ENCODE measurements around the gene MYO1D.
"Not testable (repeated sequence)": the region's sequence is repeated elsewhere in the genome, so short reads cannot be mapped to it uniquely, and the experiment has no call there.

MYO1D gene

DNA sequence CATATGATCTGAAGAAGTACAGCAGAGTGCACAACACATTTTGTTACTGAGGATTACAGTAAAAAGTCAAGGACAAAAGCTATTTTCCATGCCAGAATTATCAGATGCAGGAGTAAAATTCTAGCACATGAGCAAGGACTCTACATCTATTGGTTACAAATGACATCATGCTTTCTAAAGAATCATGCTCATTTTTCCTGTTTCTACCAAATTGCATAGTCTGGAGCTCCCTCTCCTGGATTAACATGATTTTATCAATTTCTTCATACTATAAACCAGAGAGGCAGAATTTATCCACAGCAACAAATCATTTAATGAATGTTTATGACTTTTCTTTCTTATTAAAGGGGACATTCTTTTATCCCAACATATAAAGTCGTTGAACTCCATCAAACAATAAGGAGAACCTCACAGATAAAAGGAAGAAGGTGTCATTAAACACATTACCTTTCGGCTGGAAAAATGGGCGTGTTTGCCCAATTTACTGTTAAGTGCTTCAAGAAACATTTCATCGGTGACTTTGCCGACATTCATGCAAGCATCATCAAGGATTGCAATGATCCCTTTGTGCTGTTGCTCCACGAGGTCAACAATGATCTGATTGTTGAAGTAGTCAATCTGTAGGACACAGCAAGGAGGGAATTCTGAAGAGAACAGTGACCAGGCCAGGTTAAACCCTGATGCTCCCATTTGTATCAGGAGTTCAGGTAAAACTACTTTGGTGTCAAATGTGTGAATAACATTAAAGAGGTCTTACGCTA is 121.7 kb downstream of the MYO1D start:
- no peaks in the 10 kb centered on the region for H3K27me3 ChIP-seq (ENCODE audit: control insufficient read depth in 5 of 5, insufficient read depth in 4 of 5, low read length in 5 of 5)
- no peak overlapping the region for H3K4me3 ChIP-seq (ENCODE audit: low read depth in 1 of 5, low read length in 5 of 5)
- H3K9me3 ChIP-seq (ENCODE audit: control insufficient read depth in 5 of 5, low read length in 5 of 5), result no peaks in the 10 kb centered on the region
- no peak overlapping the region for H3K27ac ChIP-seq (ENCODE audit: low read depth, low read length)
- H3K36me3 ChIP-seq (ENCODE audit: control insufficient read depth in 5 of 5, insufficient read depth in 5 of 5, low read length in 5 of 5), result peaks cover 0 to 4% (median 0%) of the 10 kb centered on the region in 5 donors
- peaks cover 0 to 5% (median 0%) of the 10 kb centered on the region in 5 donors for H3K4me1 ChIP-seq (ENCODE audit: control insufficient read depth in 5 of 5, insufficient read depth in 5 of 5, low read length in 5 of 5)
- H3K9ac ChIP-seq (ENCODE audit: low read length in 5 of 5), result no peak overlapping the region

DNA sequence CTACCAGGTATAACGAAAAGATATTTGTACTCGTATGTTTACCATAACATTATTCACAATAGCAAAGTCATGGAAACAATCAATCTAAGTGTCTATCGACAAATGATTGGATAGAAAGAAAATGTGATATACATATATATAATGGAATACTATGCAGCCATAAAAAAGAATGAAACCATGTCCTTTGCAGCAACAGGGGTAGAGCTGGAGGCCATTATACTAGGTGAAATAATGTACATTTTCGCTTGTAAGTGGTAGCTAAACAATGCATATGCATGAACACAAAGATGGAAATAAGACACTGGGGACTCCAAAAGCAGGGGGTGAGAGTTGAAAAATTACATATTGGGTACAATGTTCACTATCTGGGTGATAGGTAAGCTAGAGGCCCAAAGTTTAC is 124.0 kb downstream of the MYO1D start:
- Histone ChIP-seq H3K27me3 (ENCODE audit: control insufficient read depth in 5 of 5, insufficient read depth in 4 of 5, low read length in 5 of 5) (no peaks in the 10 kb centered on the region), H3K4me1 (ENCODE audit: control insufficient read depth in 5 of 5, insufficient read depth in 5 of 5, low read length in 5 of 5) (peaks cover 0 to 5% (median 0%) of the 10 kb centered on the region in 5 donors), H3K9me3 (ENCODE audit: control insufficient read depth in 5 of 5, low read length in 5 of 5) (no peaks in the 10 kb centered on the region), H3K4me3 (ENCODE audit: low read depth in 1 of 5, low read length in 5 of 5) (no peak overlapping the region), H3K9ac (ENCODE audit: low read length in 5 of 5) (no peak overlapping the region), H3K27ac (ENCODE audit: low read depth, low read length) (no peak overlapping the region), H3K36me3 (ENCODE audit: control insufficient read depth in 5 of 5, insufficient read depth in 5 of 5, low read length in 5 of 5) (no peaks in the 10 kb centered on the region)

DNA sequence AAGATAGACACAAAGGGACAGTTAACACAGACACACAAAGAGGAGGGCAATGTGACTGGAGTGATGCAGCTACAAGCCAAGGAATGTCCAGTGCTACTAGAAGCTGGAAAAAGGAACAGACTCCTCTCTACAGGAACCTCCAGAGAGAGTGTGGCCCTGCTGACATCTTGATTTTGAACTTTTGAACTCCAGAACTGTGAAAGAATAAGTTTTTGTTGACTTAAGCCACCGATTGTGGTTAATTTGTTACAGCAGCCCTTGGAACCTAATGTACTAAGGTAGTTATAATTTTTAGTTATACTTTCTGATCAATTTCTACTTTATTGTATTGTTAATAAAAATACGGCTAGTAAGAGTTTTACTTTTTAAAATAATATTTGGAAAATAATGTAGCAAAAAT is 129.1 kb downstream of the MYO1D start:
- H3K36me3 ChIP-seq (ENCODE audit: control insufficient read depth in 5 of 5, insufficient read depth in 5 of 5, low read length in 5 of 5), result no peaks in the 10 kb centered on the region
- no peak overlapping the region for H3K9ac ChIP-seq (ENCODE audit: low read length in 5 of 5)
- peaks cover 0 to 4% (median 2%) of the 10 kb centered on the region in 5 donors for H3K4me1 ChIP-seq (ENCODE audit: control insufficient read depth in 5 of 5, insufficient read depth in 5 of 5, low read length in 5 of 5)
- H3K27me3 ChIP-seq (ENCODE audit: control insufficient read depth in 5 of 5, insufficient read depth in 4 of 5, low read length in 5 of 5), result no peaks in the 10 kb centered on the region
- H3K4me3 ChIP-seq (ENCODE audit: low read depth in 1 of 5, low read length in 5 of 5), result no peak overlapping the region
- no peaks in the 10 kb centered on the region for H3K9me3 ChIP-seq (ENCODE audit: control insufficient read depth in 5 of 5, low read length in 5 of 5)
- no peak overlapping the region for H3K27ac ChIP-seq (ENCODE audit: low read depth, low read length)

DNA sequence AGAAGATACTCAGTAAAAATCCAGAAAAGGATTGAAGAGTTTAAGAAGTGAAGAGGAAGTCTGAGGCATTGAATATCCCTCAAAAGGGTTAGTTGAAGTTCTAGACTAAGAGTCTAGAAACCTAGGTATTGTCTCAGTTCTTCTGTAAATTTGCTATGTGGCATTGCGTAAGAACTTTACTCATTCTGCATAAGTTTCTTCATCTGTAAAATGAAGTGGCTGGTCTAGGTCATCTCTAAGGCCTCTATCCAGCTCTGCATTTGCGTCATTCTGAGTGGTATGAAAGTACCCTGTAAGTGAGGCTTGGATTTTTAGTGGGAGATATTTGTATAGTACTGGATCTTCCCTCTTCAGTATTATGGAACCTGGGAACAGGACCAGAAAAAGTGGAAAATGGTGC is 130.2 kb downstream of the MYO1D start:
- H3K9ac ChIP-seq (ENCODE audit: low read length in 5 of 5), result no peak overlapping the region
- H3K4me3 ChIP-seq (ENCODE audit: low read depth in 1 of 5, low read length in 5 of 5), result no peak overlapping the region
- H3K36me3 ChIP-seq (ENCODE audit: control insufficient read depth in 5 of 5, insufficient read depth in 5 of 5, low read length in 5 of 5), result no peaks in the 10 kb centered on the region
- no peaks in the 10 kb centered on the region for H3K9me3 ChIP-seq (ENCODE audit: control insufficient read depth in 5 of 5, low read length in 5 of 5)
- no peaks in the 10 kb centered on the region for H3K27me3 ChIP-seq (ENCODE audit: control insufficient read depth in 5 of 5, insufficient read depth in 4 of 5, low read length in 5 of 5)
- H3K27ac ChIP-seq (ENCODE audit: low read depth, low read length), result no peak overlapping the region
- peaks cover 0 to 12% (median 2%) of the 10 kb centered on the region in 5 donors for H3K4me1 ChIP-seq (ENCODE audit: control insufficient read depth in 5 of 5, insufficient read depth in 5 of 5, low read length in 5 of 5)

DNA sequence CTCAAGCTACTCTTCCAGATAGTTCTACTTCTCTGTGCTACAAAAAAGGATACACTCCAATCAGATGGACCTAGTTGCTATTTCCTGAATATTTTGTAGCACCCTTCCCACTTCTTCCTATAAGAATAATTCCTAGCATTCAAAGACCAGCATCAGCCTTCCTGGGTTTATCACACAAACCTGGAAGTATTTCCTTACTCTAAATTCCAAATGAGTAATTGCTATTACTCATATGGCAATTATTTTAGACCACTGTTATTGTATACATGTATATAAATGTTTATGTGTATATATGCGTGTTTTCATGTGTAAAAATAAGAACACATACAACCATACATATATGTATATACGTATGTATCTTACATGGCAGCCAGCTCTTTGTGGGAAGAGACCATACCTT is 130.6 kb downstream of the MYO1D start:
- no peaks in the 10 kb centered on the region for H3K9me3 ChIP-seq (ENCODE audit: control insufficient read depth in 5 of 5, low read length in 5 of 5)
- no peak overlapping the region for H3K4me3 ChIP-seq (ENCODE audit: low read depth in 1 of 5, low read length in 5 of 5)
- no peak overlapping the region for H3K9ac ChIP-seq (ENCODE audit: low read length in 5 of 5)
- no peaks in the 10 kb centered on the region for H3K27me3 ChIP-seq (ENCODE audit: control insufficient read depth in 5 of 5, insufficient read depth in 4 of 5, low read length in 5 of 5)
- peaks cover 0 to 12% (median 2%) of the 10 kb centered on the region in 5 donors for H3K4me1 ChIP-seq (ENCODE audit: control insufficient read depth in 5 of 5, insufficient read depth in 5 of 5, low read length in 5 of 5)
- H3K36me3 ChIP-seq (ENCODE audit: control insufficient read depth in 5 of 5, insufficient read depth in 5 of 5, low read length in 5 of 5), result no peaks in the 10 kb centered on the region
- H3K27ac ChIP-seq (ENCODE audit: low read depth, low read length), result no peak overlapping the region

DNA sequence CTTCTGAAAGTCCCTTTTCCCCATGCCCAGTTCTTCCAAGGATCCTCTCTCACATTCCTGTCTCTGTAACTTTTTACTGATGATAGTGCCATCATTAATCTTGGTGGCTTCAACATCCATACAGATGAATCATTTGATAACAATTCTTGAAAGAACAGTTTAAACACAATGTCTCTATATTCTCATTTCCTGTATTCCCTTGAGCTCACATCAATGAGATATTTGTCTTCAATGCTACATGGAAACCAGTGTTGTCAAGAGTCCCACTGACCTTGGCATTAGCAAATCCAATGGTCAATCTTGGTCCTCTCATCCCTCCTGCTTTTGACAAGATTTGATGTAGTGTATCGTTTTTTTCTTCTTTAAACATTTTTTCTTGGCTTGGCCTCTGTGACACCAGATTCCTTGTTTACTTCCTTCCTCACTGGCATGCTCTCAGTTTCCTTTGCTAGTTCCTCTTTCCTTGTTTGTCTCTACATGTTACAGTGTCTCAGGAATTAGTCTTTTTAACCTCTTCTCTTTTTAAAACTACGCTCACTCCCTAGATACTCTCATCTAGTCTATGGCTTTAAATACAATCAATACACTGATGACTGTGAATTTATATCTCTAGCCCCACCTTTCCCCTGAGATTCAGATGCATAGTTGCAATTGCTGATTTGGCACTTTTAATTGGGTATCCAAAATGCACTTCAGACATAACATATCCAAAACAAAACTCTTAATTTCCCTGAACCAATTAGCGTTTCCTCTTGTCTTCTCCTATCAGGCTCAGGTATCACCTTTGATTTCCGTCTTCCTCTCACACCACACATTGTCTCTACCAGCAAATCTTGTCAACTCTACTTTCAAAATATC is 134.0 kb downstream of the MYO1D start:
- Histone ChIP-seq H3K4me1 (ENCODE audit: control insufficient read depth in 5 of 5, insufficient read depth in 5 of 5, low read length in 5 of 5) (peaks cover 0 to 13% (median 12%) of the 10 kb centered on the region in 5 donors), H3K9me3 (ENCODE audit: control insufficient read depth in 5 of 5, low read length in 5 of 5) (no peaks in the 10 kb centered on the region), H3K9ac (ENCODE audit: low read length in 5 of 5) (no peak overlapping the region), H3K27ac (ENCODE audit: low read depth, low read length) (no peak overlapping the region), H3K36me3 (ENCODE audit: control insufficient read depth in 5 of 5, insufficient read depth in 5 of 5, low read length in 5 of 5) (no peaks in the 10 kb centered on the region), H3K27me3 (ENCODE audit: control insufficient read depth in 5 of 5, insufficient read depth in 4 of 5, low read length in 5 of 5) (no peaks in the 10 kb centered on the region), H3K4me3 (ENCODE audit: low read depth in 1 of 5, low read length in 5 of 5) (no peak overlapping the region)

DNA sequence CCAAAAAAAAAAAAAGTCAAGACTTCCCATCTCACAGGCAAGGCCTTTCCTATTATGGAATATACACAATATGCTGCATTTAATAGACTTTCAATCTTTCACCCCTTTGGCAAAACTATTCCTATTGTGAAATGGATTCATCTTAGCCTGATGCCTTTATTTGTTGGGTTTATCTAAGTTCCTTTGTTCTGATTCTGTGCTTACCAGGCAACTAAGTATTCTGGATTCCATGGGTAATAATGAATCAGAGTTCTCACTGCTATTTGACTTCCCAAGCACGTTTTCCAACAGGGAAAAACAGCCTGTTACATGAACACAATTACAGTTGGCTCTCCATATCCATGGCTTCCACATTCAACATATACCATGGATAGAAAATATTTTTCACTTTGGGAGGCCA is 135.5 kb downstream of the MYO1D start:
- Histone ChIP-seq H3K4me3 (ENCODE audit: low read depth in 1 of 5, low read length in 5 of 5) (no peak overlapping the region), H3K27ac (ENCODE audit: low read depth, low read length) (no peak overlapping the region), H3K4me1 (ENCODE audit: control insufficient read depth in 5 of 5, insufficient read depth in 5 of 5, low read length in 5 of 5) (peaks cover 0 to 13% (median 12%) of the 10 kb centered on the region in 5 donors), H3K36me3 (ENCODE audit: control insufficient read depth in 5 of 5, insufficient read depth in 5 of 5, low read length in 5 of 5) (peaks cover 0 to 5% (median 0%) of the 10 kb centered on the region in 5 donors), H3K9ac (ENCODE audit: low read length in 5 of 5) (no peak overlapping the region), H3K9me3 (ENCODE audit: control insufficient read depth in 5 of 5, low read length in 5 of 5) (no peaks in the 10 kb centered on the region), H3K27me3 (ENCODE audit: control insufficient read depth in 5 of 5, insufficient read depth in 4 of 5, low read length in 5 of 5) (no peaks in the 10 kb centered on the region)

DNA sequence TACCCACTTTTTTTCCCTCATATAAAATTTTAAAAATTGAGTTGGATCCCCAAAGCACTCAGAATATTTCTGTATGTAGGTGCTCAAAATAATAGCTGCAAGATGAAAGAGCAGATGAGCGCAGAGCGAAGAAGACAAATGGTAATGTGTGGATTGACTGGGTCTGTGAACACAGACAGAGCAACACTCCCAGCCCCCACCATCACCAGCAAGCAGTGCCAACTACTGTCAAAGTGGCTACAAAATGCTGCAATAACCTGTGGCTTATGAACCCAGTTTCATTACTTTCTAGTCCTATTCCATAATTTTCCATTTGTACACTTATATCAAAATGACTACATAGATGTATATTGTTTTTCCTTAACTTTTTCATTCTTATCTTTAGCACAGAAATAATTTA is 137.2 kb downstream of the MYO1D start:
- H3K4me1 ChIP-seq (ENCODE audit: control insufficient read depth in 5 of 5, insufficient read depth in 5 of 5, low read length in 5 of 5), result peaks cover 0 to 13% (median 12%) of the 10 kb centered on the region in 5 donors
- peaks cover 0 to 5% (median 0%) of the 10 kb centered on the region in 5 donors for H3K36me3 ChIP-seq (ENCODE audit: control insufficient read depth in 5 of 5, insufficient read depth in 5 of 5, low read length in 5 of 5)
- no peaks in the 10 kb centered on the region for H3K27me3 ChIP-seq (ENCODE audit: control insufficient read depth in 5 of 5, insufficient read depth in 4 of 5, low read length in 5 of 5)
- no peak overlapping the region for H3K4me3 ChIP-seq (ENCODE audit: low read depth in 1 of 5, low read length in 5 of 5)
- no peak overlapping the region for H3K27ac ChIP-seq (ENCODE audit: low read depth, low read length)
- no peaks in the 10 kb centered on the region for H3K9me3 ChIP-seq (ENCODE audit: control insufficient read depth in 5 of 5, low read length in 5 of 5)
- no peak overlapping the region for H3K9ac ChIP-seq (ENCODE audit: low read length in 5 of 5)

DNA sequence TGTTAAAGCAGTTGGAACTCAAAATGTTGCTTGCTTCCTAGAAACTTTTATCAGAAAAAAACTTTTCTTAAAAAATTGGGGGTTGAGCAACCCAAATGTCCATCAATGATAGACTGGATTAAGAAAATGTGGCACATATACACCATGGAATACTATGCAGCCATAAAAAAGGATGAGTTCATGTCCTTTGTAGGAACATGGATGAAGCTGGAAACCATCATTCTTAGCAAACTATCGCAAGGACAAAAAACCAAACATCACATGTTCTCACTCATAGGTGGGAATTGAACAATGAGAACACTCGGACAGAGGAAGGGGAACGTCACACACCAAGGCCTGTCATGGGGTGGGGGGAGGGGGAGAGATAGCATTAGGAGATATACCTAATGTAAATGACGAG is 137.8 kb downstream of the MYO1D start:
- H3K9me3 ChIP-seq (ENCODE audit: control insufficient read depth in 5 of 5, low read length in 5 of 5); H3K4me3 ChIP-seq (ENCODE audit: low read depth in 1 of 5, low read length in 5 of 5); H3K9ac ChIP-seq (ENCODE audit: low read length in 5 of 5); H3K27me3 ChIP-seq (ENCODE audit: control insufficient read depth in 5 of 5, insufficient read depth in 4 of 5, low read length in 5 of 5); H3K36me3 ChIP-seq (ENCODE audit: control insufficient read depth in 5 of 5, insufficient read depth in 5 of 5, low read length in 5 of 5); H3K27ac ChIP-seq (ENCODE audit: low read depth, low read length): not testable (repeated sequence)
- H3K4me1 ChIP-seq (ENCODE audit: control insufficient read depth in 5 of 5, insufficient read depth in 5 of 5, low read length in 5 of 5), result peaks cover 0 to 13% (median 12%) of the 10 kb centered on the region in 5 donors

DNA sequence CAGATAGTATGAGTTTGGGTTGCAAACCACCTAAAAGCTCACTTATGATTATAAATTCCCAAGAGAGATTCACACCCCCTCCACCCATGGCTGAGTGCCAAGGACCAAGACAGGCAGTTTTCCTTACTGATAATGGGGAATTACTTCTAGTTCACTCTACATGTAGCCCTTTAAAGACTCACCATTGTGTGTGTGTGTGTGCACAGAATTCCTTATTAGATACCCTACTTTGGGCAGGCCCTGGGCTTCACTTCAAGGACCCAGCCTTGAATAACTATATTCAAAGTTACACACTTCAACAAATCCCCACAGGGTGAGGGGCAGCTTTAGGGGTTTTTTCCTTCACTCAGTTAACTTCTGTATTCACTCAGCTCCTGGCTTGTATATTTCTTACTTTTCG is 143.5 kb downstream of the MYO1D start:
- peaks cover 0 to 14% (median 7%) of the 10 kb centered on the region in 5 donors for H3K36me3 ChIP-seq (ENCODE audit: control insufficient read depth in 5 of 5, insufficient read depth in 5 of 5, low read length in 5 of 5)
- H3K27ac ChIP-seq (ENCODE audit: low read depth, low read length), result no peak overlapping the region
- peaks cover 0 to 5% (median 0%) of the 10 kb centered on the region in 5 donors for H3K9me3 ChIP-seq (ENCODE audit: control insufficient read depth in 5 of 5, low read length in 5 of 5)
- no peaks in the 10 kb centered on the region for H3K4me1 ChIP-seq (ENCODE audit: control insufficient read depth in 5 of 5, insufficient read depth in 5 of 5, low read length in 5 of 5)
- no peaks in the 10 kb centered on the region for H3K27me3 ChIP-seq (ENCODE audit: control insufficient read depth in 5 of 5, insufficient read depth in 4 of 5, low read length in 5 of 5)
- H3K4me3 ChIP-seq (ENCODE audit: low read depth in 1 of 5, low read length in 5 of 5), result no peak overlapping the region
- H3K9ac ChIP-seq (ENCODE audit: low read length in 5 of 5), result no peak overlapping the region
